ENCODE data around the gene TAS2R43.

- TF ChIP-seq POLR2AphosphoS5 (IDR thresholded peaks at IDR 0.05; ENCODE audit: low read depth, low read length): no peak
- TF ChIP-seq POLR2A (IDR thresholded peaks at IDR 0.05; ENCODE audit: low read depth, low read length): no peak
- no peak for TF ChIP-seq PAX5 (IDR thresholded peaks at IDR 0.05; ENCODE audit: insufficient read depth, low read length, severe bottlenecking)
- TF ChIP-seq SPI1 (IDR thresholded peaks at IDR 0.05; ENCODE audit: low read depth, low read length): no peak
Measured at GRCh38 chr12:11070999-11071398, 21.1 kb downstream of the TAS2R43 start.

All from GM12891 (cell line).